GM10266 (cell line): ENCODE data around the gene CDC5L.

Experiments
- DNase-seq: peaks from one replicate; pipeline ENCODE4 v3.0.0; 2012; ENCODE audit errors: extremely low spot score
- TF ChIP-seq, protein P1 (sequence below): IDR thresholded peaks from 2 replicates; pipeline ENCODE4 v1.5.1; 2012; ENCODE audit warnings: mild to moderate bottlenecking, low read depth; ENCODE audit not compliant: control insufficient read depth, insufficient read depth; ENCODE audit errors: missing control alignments

The CDC5L gene

DNA sequence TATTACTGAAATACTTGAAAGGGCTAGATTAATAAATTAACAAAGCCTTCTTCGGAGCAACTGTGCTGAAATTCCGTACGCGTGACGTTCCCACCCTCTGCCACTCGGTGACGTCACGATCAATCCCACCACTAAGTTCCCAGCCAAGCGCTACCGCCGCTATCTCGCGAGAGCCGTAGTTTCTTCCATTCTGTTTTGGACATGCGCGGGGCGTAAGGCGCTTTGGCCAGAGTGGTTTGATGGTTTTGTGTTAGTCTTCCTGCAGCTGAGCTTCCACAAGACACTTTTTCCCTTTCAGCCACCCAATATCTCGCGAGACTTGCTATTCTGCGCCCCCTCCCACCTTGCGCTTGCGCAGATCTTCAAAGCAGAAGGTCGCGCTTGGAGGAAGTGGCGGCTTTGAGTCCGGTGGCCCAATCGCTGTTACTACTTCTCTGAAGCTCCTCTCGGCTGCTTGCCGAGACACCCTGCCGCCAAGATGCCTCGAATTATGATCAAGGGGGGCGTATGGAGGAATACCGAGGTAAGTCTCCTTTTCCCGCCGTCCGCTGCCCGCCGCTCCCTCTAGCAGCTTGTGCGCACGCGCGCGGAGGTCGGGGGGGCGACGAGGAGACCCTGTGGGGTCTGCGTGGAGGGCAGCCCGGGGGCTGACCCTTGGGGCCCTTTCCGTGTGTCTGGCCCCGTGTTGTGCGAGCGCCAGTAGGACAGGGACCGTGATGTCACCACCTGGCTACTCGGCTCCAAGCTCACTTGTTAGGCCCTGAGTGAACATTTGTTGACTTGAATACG is at the start of gene CDC5L:
Gene CDC5L (plus strand): TSS at position 361 of the 789 bp plus-strand sequence. CDS start 118 bp downstream, at position 479.
- DNase-seq, result peak; percentile 95
- TF ChIP-seq, protein P1, sequence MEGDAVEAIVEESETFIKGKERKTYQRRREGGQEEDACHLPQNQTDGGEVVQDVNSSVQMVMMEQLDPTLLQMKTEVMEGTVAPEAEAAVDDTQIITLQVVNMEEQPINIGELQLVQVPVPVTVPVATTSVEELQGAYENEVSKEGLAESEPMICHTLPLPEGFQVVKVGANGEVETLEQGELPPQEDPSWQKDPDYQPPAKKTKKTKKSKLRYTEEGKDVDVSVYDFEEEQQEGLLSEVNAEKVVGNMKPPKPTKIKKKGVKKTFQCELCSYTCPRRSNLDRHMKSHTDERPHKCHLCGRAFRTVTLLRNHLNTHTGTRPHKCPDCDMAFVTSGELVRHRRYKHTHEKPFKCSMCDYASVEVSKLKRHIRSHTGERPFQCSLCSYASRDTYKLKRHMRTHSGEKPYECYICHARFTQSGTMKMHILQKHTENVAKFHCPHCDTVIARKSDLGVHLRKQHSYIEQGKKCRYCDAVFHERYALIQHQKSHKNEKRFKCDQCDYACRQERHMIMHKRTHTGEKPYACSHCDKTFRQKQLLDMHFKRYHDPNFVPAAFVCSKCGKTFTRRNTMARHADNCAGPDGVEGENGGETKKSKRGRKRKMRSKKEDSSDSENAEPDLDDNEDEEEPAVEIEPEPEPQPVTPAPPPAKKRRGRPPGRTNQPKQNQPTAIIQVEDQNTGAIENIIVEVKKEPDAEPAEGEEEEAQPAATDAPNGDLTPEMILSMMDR, result no peak

DNA sequence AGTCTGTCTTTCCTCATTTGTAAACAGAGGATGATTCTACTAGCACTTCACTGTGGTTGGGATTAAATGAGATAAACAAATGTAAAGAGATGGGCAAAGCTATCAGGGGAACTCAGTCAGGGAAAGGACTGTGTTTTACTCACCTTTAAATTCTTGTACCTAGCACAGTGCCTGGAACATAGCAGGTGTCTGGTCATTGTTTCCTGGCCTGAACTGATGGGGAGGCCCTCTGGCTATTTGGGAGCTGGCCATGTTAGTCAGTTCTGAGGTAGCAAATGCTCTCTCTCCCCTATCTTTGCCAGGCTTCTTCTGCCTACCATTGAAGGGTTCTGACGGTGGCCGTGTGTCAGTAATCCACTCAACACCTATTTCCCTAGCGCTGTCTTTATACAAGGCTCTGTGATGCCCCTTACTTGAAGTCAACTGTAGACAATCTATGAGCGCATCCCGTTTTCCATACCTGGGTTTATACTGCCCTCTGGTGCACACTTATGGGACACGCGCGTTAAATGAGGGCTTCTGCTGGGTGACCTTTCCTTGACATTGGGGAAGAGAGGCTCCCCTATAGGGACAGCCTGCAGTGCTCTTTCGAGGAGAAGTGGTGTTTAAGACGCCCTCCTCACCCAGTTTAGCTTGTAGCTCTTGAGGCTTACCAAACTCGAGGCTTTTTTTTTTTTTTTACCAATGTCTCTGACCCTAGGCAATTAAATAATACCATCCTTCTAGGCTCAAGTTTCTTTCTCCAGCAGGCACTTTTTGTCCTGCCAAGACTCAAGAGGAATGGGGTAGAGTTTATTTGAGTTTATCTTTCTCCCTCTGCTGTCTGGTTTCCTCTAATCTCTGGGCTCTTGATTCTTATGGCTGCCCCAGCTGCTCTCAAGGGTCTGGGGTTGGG is 49.0 kb upstream of the CDC5L start:
- TF ChIP-seq, protein P1, result peak; percentile 78
- DNase-seq, result peak; percentile 78

GRCh38 chr6:44339301-44339700 is 48.2 kb upstream of the CDC5L start:
- DNase-seq, result no peak
- TF ChIP-seq, protein P1, result no peak

GRCh38 chr6:44339763-44340625 is 47.5 kb upstream of the CDC5L start:
- DNase-seq, result no peak
- TF ChIP-seq, protein P1, result no peak

GRCh38 chr6:44341095-44341890 is 46.2 kb upstream of the CDC5L start:
- TF ChIP-seq, protein P1, result no peak
- no peak for DNase-seq

- TF ChIP-seq, protein P1, result no peak
Observed at GRCh38 chr6:44342052-44342451, 45.5 kb upstream of the CDC5L start.

More at GRCh38 chr6:44342052-44342451, 45.5 kb upstream of the CDC5L start:
- DNase-seq, result no peak
